HL-60 (cell line): ENCODE measurements around the gene NKAIN1.

ENCODE experiments used
- DNase-seq, 2 experiments: peaks; one replicate each; pipeline ENCODE4 v3.0.0-alpha.2; 2010 to 2020; ENCODE audit warnings: low read depth in 1 of 2, low spot score in 1 of 2
- H3K27ac ChIP-seq: fragments of 250-450 bp; sonication (Bioruptor Pico); replicated peaks from 2 replicates; pipeline ENCODE4 v1.5.1; 2020; ENCODE audit warnings: mild to moderate bottlenecking, moderate library complexity
- H3K27me3 ChIP-seq: fragments of 250-450 bp; sonication (Bioruptor Pico); 2 replicates; pipeline ENCODE4 v1.5.1; 2021; ENCODE audit warnings: mild to moderate bottlenecking, moderate library complexity; ENCODE audit not compliant: insufficient read depth, poor library complexity, severe bottlenecking
- H3K4me3 ChIP-seq: replicated peaks from 2 replicates; pipeline ENCODE4 v1.5.1; 2011; ENCODE audit warnings: mild to moderate bottlenecking, control low read depth, low read length; ENCODE audit not compliant: insufficient read depth
- CTCF ChIP-seq: IDR thresholded peaks from one replicate; pipeline ENCODE4 v1.5.1; 2011; ENCODE audit warnings: low read length, control low read depth, inconsistent platforms; ENCODE audit not compliant: insufficient read depth
- GABPA ChIP-seq: IDR thresholded peaks from 2 replicates; pipeline ENCODE4 v1.6.1; 2012; ENCODE audit warnings: low read depth
- POLR2AphosphoS5 ChIP-seq: IDR thresholded peaks from 2 replicates; pipeline ENCODE4 v1.6.1; 2012; ENCODE audit warnings: low read depth
- REST ChIP-seq: IDR thresholded peaks from 2 replicates; pipeline ENCODE4 v1.6.1; 2012; ENCODE audit warnings: low read depth; ENCODE audit not compliant: insufficient replicate concordance
- SPI1 ChIP-seq: IDR thresholded peaks from 2 replicates; pipeline ENCODE4 v1.6.1; 2012; ENCODE audit warnings: low read depth, mild to moderate bottlenecking, borderline replicate concordance

NKAIN1 gene

GRCh38 chr1:31234123-31234708 is 5.5 kb downstream of the NKAIN1 start:
- TF ChIP-seq SPI1 (peak; percentile 17; the same call in 1 of the 2 replicates), POLR2AphosphoS5 (no peak)
- DNase-seq, result no peak
- H3K27me3 ChIP-seq, result peaks cover 18% of the 10 kb centered on the region
- no peak overlapping the region for H3K4me3 ChIP-seq
- no peak overlapping the region for H3K27ac ChIP-seq

GRCh38 chr1:31232689-31233088 is 7.0 kb downstream of the NKAIN1 start:
- no peak for DNase-seq
- Histone ChIP-seq H3K4me3 (no peak overlapping the region), H3K27me3 (peaks cover 2% of the 10 kb centered on the region), H3K27ac (no peak overlapping the region)
- no peak for TF ChIP-seq GABPA
- TF ChIP-seq CTCF, result no peak
- TF ChIP-seq REST, result no peak
- no peak for TF ChIP-seq POLR2AphosphoS5
- TF ChIP-seq SPI1, result no peak

- Histone ChIP-seq H3K4me3 (no peak overlapping the region), H3K27ac (no peak overlapping the region), H3K27me3 (no peaks in the 10 kb centered on the region)
- TF ChIP-seq GABPA, result no peak
- TF ChIP-seq SPI1, result no peak
- TF ChIP-seq REST, result no peak
- no peak for TF ChIP-seq POLR2AphosphoS5
- no peak for TF ChIP-seq CTCF
- DNase-seq, result no peak
Measured at GRCh38 chr1:31231802-31232201, 7.9 kb downstream of the NKAIN1 start.

- DNase-seq, result no peak
- Histone ChIP-seq H3K27ac (no peak overlapping the region), H3K27me3 (no peaks in the 10 kb centered on the region), H3K4me3 (no peak overlapping the region)
- TF ChIP-seq POLR2AphosphoS5, result no peak
- TF ChIP-seq SPI1, result no peak
- TF ChIP-seq REST, result no peak
- no peak for TF ChIP-seq CTCF
- no peak for TF ChIP-seq GABPA
Measured at GRCh38 chr1:31230378-31230777, 9.3 kb downstream of the NKAIN1 start.
